Activated T-cell treated with anti-CD3 and anti-CD28 coated beads, Interleukin-2, amount 50 U/mL, for 24 hours (primary cell): ENCODE measurements around the gene ADGRA3.

ENCODE experiments used
- DNase-seq: peaks from one replicate; pipeline ENCODE4 v3.0.0-alpha.2; 2020
- H3K27ac Mint-ChIP-seq: 2 replicates; pipeline ENCODE4 v1.8.0; 2020; ENCODE audit warnings: mild to moderate bottlenecking, mixed read lengths
- H3K27me3 Mint-ChIP-seq: 2 replicates; pipeline ENCODE4 v1.8.0; 2020; ENCODE audit warnings: mixed read lengths
- H3K36me3 Mint-ChIP-seq: 2 replicates; pipeline ENCODE4 v1.8.0; 2020; ENCODE audit warnings: low read depth, mixed read lengths
- H3K4me1 Mint-ChIP-seq: 2 replicates; pipeline ENCODE4 v1.8.0; 2020; ENCODE audit warnings: low read depth, mixed read lengths
- H3K4me3 Mint-ChIP-seq: 2 replicates; pipeline ENCODE4 v1.8.0; 2020; ENCODE audit warnings: mild to moderate bottlenecking, moderate library complexity, mixed read lengths
- H3K9me3 Mint-ChIP-seq: 2 replicates; pipeline ENCODE4 v1.8.0; 2020; ENCODE audit warnings: mixed read lengths

The ADGRA3 gene, protein sequence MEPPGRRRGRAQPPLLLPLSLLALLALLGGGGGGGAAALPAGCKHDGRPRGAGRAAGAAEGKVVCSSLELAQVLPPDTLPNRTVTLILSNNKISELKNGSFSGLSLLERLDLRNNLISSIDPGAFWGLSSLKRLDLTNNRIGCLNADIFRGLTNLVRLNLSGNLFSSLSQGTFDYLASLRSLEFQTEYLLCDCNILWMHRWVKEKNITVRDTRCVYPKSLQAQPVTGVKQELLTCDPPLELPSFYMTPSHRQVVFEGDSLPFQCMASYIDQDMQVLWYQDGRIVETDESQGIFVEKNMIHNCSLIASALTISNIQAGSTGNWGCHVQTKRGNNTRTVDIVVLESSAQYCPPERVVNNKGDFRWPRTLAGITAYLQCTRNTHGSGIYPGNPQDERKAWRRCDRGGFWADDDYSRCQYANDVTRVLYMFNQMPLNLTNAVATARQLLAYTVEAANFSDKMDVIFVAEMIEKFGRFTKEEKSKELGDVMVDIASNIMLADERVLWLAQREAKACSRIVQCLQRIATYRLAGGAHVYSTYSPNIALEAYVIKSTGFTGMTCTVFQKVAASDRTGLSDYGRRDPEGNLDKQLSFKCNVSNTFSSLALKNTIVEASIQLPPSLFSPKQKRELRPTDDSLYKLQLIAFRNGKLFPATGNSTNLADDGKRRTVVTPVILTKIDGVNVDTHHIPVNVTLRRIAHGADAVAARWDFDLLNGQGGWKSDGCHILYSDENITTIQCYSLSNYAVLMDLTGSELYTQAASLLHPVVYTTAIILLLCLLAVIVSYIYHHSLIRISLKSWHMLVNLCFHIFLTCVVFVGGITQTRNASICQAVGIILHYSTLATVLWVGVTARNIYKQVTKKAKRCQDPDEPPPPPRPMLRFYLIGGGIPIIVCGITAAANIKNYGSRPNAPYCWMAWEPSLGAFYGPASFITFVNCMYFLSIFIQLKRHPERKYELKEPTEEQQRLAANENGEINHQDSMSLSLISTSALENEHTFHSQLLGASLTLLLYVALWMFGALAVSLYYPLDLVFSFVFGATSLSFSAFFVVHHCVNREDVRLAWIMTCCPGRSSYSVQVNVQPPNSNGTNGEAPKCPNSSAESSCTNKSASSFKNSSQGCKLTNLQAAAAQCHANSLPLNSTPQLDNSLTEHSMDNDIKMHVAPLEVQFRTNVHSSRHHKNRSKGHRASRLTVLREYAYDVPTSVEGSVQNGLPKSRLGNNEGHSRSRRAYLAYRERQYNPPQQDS (N-terminal part only)

DNA sequence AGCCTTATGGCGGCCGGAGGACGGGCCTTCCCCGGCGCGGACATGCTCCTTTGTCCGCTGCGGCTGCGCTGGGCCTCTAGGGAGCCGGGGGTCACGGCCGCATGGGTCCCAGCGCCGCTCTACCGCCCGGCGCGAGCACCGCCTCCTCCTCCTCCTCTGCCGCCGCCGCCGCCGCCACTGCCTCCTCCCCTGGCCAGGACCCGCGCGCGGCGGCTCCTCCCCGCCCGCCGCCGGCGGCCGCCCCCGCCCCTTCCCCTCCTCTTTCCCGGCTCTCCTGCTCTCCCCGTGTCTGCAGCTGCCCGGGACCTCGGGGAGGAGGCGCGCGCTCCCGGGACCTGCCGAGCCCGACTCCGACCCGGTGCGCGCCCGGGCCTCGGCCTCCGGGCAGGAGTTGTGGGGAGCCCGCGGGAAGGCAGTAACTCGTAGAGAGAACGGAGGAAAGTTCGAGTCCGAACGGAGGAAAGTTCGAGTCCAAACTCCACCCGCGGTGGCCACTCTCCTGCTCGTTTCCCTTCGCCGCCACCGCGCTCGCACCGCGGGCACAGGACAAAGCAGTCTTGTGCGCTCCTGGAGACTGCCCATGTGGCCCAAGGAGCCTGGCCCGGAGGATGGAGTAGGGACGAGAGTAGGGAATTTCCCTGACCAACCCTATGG lies at the start of gene ADGRA3:
TSS of gene ADGRA3 (minus strand) at position 179 of the 654 bp plus-strand sequence. CDS start 282 bp downstream, outside the sequence.
- H3K27ac Mint-ChIP-seq = peak within 1 kb of the TSS; percentile 94
- peaks cover 19% of the 10 kb centered on the region for H3K4me1 Mint-ChIP-seq
- peak within 1 kb of the TSS; percentile 92 for H3K4me3 Mint-ChIP-seq
- H3K27me3 Mint-ChIP-seq = peaks cover 28% of the 10 kb centered on the region
- no peaks in the 10 kb centered on the region for H3K9me3 Mint-ChIP-seq
- peak; percentile 64 for DNase-seq
- peaks cover 4% of the 10 kb centered on the region for H3K36me3 Mint-ChIP-seq

DNA sequence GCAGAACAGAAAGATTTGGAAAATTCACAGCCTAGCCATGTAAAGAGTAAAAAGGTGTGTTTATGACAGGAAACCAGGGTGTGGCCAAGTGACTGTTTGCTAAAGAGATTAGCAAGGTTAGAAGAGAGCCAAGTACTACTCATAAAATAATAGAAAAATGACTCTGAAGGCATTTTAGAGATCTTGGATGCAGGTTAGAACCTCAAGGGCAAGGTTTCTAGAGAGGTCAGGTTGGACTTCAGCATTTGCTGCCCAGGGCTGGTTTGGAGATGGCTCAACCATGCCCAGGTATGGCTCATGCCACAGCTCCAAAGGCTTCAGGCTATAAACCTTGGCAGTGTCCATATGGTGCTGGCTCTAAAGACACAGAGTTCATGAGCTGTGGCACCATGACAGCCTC lies 40.6 kb upstream of the ADGRA3 start:
- no peak overlapping the region for H3K27ac Mint-ChIP-seq
- peaks cover 2% of the 10 kb centered on the region for H3K9me3 Mint-ChIP-seq
- no peak overlapping the region for H3K4me3 Mint-ChIP-seq
- H3K36me3 Mint-ChIP-seq = no peaks in the 10 kb centered on the region
- H3K27me3 Mint-ChIP-seq = no peaks in the 10 kb centered on the region
- H3K4me1 Mint-ChIP-seq = no peaks in the 10 kb centered on the region
- no peak for DNase-seq

DNA sequence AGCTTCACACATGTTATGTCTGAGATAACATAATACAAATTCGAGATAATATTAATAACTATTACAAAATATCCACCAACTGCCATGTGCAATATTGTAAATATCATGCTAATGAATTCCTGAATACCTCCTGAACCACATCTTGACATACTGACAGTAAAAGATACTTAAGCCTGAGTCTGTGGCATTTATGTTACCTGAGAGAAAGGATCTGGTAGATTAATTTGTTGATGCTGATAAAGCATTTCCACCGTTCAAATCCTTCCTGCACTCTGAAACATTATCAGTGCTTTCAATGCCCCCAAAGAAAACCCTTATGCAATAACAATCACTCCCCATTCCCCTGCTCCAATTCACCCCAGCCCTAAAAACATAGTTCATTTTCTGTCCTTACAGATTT lies 38.8 kb upstream of the ADGRA3 start:
- no peak for DNase-seq
- no peaks in the 10 kb centered on the region for H3K27me3 Mint-ChIP-seq
- no peaks in the 10 kb centered on the region for H3K4me1 Mint-ChIP-seq
- H3K9me3 Mint-ChIP-seq = peaks cover 2% of the 10 kb centered on the region
- H3K4me3 Mint-ChIP-seq = no peak overlapping the region
- no peaks in the 10 kb centered on the region for H3K36me3 Mint-ChIP-seq
- no peak overlapping the region for H3K27ac Mint-ChIP-seq

DNA sequence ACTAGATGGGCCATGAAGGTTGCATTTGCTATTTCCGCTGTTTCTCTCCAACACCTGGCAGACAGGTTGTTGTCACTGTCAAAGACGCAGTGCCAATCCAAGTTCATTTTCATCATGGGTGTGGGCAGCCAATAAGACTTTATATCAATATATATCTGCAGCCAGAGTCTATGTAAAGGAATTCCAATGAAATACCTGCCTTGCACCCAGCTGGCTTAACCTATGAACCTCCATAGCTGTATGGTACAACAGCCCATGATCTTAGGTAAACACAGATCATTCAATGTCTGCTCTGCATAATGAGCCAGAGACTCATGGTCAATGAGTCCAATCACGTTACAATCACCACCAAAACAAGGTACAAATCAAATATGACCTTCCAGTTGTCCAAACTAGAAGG lies 37.7 kb upstream of the ADGRA3 start:
- no peaks in the 10 kb centered on the region for H3K36me3 Mint-ChIP-seq
- H3K4me3 Mint-ChIP-seq = no peak overlapping the region
- no peaks in the 10 kb centered on the region for H3K27me3 Mint-ChIP-seq
- H3K9me3 Mint-ChIP-seq = peaks cover 4% of the 10 kb centered on the region
- H3K27ac Mint-ChIP-seq = no peak overlapping the region
- DNase-seq = no peak
- no peaks in the 10 kb centered on the region for H3K4me1 Mint-ChIP-seq

DNA sequence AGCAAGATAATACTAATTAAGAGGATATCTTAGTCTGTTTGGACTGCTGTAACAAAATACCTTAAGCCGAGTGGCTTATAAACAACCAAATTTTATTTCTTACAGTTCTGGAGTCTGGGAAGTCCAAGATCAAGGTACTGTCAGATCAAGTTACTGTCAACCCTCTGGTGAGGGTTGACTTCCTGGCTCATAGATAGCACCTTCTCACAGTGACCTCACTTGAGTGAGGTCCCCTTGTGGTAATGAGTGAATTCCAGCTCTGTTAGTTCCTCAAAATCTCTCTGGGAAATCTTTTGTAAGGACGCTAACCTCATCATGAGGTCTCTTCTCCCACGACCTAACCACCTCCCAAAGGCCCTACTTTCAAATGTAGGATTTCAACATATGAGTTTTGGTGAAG lies 36.9 kb upstream of the ADGRA3 start:
- no peaks in the 10 kb centered on the region for H3K4me1 Mint-ChIP-seq
- no peak for DNase-seq
- H3K27me3 Mint-ChIP-seq = no peaks in the 10 kb centered on the region
- H3K36me3 Mint-ChIP-seq = no peaks in the 10 kb centered on the region
- peaks cover 5% of the 10 kb centered on the region for H3K9me3 Mint-ChIP-seq
- no peak overlapping the region for H3K4me3 Mint-ChIP-seq
- no peak overlapping the region for H3K27ac Mint-ChIP-seq

DNA sequence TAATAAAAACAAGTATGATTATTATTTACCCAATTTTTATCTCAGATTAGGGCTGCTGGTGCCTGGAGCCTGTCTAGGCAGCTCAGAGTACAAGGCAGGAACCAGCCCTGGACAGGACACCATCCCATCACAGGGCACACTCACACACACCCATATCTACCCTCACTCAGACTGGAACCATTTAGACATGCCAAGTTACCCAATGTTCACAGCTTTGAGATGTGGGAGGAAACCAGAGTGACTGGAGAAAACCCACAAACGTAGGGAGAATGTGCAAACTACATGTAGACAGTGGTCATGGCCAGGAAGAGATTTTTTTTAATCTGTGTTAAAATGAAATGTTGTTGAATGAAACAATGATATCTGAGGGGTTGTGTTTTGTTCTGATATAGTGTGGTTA lies 35.7 kb upstream of the ADGRA3 start:
- DNase-seq = no peak
- peaks cover 15% of the 10 kb centered on the region for H3K9me3 Mint-ChIP-seq
- no peak overlapping the region for H3K4me3 Mint-ChIP-seq
- H3K27me3 Mint-ChIP-seq = no peaks in the 10 kb centered on the region
- no peaks in the 10 kb centered on the region for H3K36me3 Mint-ChIP-seq
- no peaks in the 10 kb centered on the region for H3K4me1 Mint-ChIP-seq
- H3K27ac Mint-ChIP-seq = no peak overlapping the region

DNA sequence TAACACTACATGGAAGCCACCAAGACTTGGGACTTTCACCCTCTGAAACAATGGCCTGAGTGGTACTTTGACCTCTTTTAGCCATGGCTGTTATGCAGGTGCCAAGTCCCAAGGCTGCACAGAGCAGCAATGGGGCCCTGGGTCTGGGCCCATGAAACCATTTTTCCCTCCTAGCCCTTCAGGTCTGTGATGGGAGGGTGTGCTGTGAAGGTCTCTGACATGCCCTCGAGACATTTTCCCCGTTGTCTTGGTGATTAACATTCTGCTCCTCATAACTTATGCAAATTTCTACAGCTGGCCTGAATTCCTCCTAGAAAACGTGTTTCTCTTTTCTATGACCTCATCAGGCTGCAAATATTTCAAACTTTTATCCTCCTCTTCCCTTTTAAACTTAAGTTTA lies 30.4 kb upstream of the ADGRA3 start:
- Mint-ChIP-seq H3K4me3 (no peak overlapping the region), H3K27ac (no peak overlapping the region), H3K36me3 (no peaks in the 10 kb centered on the region), H3K9me3 (peaks cover 26% of the 10 kb centered on the region), H3K27me3 (no peaks in the 10 kb centered on the region), H3K4me1 (no peaks in the 10 kb centered on the region)
- DNase-seq = no peak

DNA sequence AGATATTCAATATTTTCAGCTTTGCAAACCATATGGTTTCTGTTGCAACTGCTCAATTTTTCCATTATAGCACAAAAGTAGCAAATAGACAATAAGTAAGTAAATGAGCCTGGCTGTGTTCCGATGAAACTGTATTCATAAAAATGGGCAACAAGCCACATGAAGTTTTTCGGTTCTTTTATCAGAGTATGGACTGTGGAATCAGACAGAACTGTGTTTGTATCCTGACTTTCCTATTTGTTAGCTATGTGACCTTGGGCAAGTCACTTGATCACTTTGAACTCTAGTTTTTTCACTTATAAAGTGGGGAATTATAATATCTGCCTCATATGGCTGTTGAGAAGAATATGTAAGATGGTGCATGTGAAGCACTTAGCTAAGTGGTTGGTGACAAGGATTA lies 23.4 kb upstream of the ADGRA3 start:
- no peaks in the 10 kb centered on the region for H3K4me1 Mint-ChIP-seq
- DNase-seq = no peak
- no peak overlapping the region for H3K27ac Mint-ChIP-seq
- no peaks in the 10 kb centered on the region for H3K36me3 Mint-ChIP-seq
- no peaks in the 10 kb centered on the region for H3K27me3 Mint-ChIP-seq
- H3K4me3 Mint-ChIP-seq = no peak overlapping the region
- peaks cover 15% of the 10 kb centered on the region for H3K9me3 Mint-ChIP-seq

DNA sequence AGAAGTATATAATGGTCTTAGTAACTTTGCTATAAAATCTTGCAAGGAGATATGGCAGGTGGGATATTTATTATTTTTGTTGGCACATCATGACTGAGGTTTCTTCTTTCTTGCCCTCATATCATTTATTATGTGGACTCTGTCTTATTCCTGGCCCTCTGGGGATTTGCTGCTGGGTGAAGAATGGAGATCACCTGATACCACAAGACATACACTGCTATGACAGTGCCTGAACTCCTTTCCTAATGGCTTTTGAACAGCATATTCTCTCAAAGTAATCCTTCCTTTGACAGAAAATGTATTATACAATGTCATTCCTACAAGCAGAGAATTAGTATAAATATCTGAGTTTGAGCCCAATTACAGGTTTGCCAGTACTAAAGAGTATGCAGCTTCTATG lies 22.0 kb upstream of the ADGRA3 start:
- no peaks in the 10 kb centered on the region for H3K4me1 Mint-ChIP-seq
- no peak for DNase-seq
- no peaks in the 10 kb centered on the region for H3K36me3 Mint-ChIP-seq
- H3K4me3 Mint-ChIP-seq = no peak overlapping the region
- H3K27me3 Mint-ChIP-seq = no peaks in the 10 kb centered on the region
- no peak overlapping the region for H3K27ac Mint-ChIP-seq
- H3K9me3 Mint-ChIP-seq = peaks cover 21% of the 10 kb centered on the region

DNA sequence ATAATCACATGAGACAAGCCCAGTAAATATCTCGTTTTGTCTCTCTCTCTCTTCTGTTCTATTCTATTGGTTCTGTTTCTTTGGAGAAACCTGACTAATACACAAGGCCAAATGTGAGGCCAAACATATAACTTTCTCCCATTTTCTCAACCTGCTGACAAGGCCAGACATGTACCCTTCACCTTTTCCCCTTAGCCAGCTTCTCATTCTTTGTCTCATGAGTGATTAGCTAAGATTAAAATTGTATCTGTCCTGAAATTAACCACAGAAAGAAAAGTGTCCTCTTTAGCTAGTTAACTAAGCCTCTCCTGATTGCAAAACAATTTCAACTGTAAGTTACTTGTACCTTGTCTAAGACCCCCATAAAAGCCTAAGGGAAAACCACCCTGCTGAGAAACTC lies 18.5 kb upstream of the ADGRA3 start:
- no peak for DNase-seq
- Mint-ChIP-seq H3K4me3 (no peak overlapping the region), H3K27ac (no peak overlapping the region), H3K9me3 (peaks cover 29% of the 10 kb centered on the region), H3K4me1 (no peaks in the 10 kb centered on the region), H3K36me3 (no peaks in the 10 kb centered on the region), H3K27me3 (no peaks in the 10 kb centered on the region)

DNA sequence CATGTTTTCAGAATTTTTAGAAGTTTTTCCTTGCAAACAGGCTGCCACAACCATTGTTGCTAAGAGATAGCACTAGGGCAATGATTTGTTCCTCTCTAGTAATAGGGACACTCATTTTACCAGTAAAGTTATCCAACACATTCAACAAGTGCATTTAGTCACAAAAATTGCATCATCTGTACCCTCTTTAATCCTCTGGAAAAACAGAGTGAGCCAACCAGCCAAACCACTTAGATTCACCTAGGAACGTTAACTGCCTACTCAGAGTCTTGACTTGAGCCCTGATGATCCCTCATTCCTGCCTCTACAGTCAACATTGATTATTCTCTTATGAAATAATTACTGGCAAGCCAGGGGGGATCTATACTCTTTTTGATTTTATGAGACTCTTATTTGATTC lies 17.0 kb upstream of the ADGRA3 start:
- Mint-ChIP-seq H3K9me3 (peaks cover 29% of the 10 kb centered on the region), H3K36me3 (no peaks in the 10 kb centered on the region), H3K27me3 (no peaks in the 10 kb centered on the region), H3K27ac (no peak overlapping the region), H3K4me1 (no peaks in the 10 kb centered on the region), H3K4me3 (no peak overlapping the region)
- no peak for DNase-seq

DNA sequence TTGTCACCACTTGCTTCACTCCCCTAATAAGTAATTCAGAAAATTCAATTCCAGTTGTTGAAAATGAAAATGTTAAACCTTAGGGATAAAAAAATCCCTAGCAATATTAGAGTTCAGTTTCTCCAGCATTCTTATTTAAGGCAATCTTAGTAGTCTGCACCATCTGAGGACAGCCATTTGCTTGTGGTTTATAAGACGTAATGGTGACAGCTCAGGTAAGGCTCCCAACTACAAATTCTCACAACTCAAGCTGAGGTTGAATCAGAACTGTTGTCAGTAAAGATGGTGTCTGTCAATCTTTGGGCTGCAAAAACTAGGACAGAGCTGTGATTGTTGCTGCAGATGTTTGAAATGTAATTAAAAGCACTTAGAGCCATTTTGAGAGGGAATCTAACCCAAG lies 16.3 kb upstream of the ADGRA3 start:
- Mint-ChIP-seq H3K4me3 (no peak overlapping the region), H3K36me3 (no peaks in the 10 kb centered on the region), H3K27me3 (no peaks in the 10 kb centered on the region), H3K4me1 (no peaks in the 10 kb centered on the region), H3K9me3 (peaks cover 29% of the 10 kb centered on the region), H3K27ac (no peak overlapping the region)
- no peak for DNase-seq

DNA sequence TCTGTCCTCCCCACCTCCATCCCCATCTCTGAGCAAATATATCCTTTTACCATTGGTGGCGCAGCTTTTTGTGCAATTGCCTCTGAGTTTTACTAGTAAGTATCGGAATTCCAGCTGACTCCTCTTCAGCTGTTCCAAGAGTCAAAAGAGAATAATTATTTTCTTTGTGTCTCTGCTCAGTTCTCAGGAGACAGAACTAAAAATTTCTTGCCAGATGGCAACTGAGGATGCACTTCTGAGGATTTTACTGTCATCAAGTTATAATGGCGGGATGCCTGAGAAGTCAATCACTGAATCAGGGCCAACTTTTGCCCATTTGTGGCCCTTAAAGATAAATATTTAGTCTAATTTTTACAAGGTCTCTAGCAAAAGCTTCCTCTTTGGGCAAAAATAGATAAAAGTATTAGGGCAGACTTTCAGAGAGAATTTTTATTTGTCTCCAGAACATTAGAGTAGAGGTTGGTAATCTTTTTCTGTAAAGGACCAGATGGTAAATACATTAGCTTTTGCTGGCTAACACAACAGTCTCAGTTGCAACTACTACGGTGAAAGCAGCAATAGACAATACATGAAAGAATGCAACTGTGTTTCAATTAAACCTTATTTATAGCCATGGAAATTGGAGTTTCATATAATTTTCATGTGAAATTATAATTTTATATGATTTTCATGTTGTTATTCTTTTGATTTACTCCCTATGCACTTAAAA lies 15.6 kb upstream of the ADGRA3 start:
- Mint-ChIP-seq H3K36me3 (no peaks in the 10 kb centered on the region), H3K27me3 (no peaks in the 10 kb centered on the region), H3K27ac (no peak overlapping the region), H3K4me3 (no peak overlapping the region), H3K9me3 (peaks cover 29% of the 10 kb centered on the region), H3K4me1 (no peaks in the 10 kb centered on the region)
- no peak for DNase-seq

DNA sequence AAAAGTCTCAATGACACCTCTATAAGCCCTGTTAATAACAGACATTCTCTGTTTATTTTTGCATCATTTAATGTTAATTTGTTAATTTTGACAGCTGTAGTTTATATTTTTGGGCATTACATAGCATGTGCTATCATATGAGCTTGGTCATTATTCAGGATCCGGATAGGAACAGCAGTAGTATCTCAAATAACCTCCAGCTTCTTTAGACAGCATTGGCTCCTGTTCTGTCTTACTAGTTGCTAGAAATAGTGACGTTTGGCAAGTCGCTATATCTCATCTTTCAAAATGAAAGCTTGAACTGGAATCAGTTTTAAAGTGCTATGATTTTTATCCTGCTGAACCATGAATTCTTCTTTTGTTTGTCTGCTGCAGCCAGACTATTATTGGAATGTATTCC lies 9.0 kb upstream of the ADGRA3 start:
- Mint-ChIP-seq H3K27me3 (no peaks in the 10 kb centered on the region), H3K4me1 (no peaks in the 10 kb centered on the region), H3K27ac (no peak overlapping the region), H3K4me3 (no peak overlapping the region), H3K9me3 (no peaks in the 10 kb centered on the region), H3K36me3 (no peaks in the 10 kb centered on the region)
- DNase-seq = no peak
